ENCODE results near the gene ITPR2.

The ITPR2 gene

GRCh38 chr12:26711072-26711471 is 121.9 kb downstream of the ITPR2 start:
- in situ Hi-C loops (cut with MboI; ENCODE audit: low sequenced_read_pairs), result no loop called here

DNA sequence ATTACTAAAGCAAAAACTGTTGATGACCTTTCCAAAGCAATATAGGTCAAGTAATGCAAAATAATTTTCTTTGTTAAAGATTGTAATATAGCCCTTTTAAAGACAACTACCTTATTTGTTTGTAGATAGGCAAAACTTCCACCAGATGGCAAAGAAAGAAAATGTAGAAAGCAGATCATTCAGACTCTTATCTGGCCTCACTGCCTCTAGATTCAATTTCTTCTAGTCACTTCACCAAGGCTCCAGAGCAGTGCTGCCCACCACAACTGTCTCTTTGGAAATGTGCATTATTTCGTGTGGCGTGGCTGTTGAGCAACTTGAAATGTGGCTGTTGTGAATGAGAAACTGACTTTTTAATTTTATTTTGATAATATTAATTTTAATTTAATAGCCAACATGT is 127.1 kb downstream of the ITPR2 start:
- in situ Hi-C loops (cut with MboI; ENCODE audit: low sequenced_read_pairs), result no loop called here

DNA sequence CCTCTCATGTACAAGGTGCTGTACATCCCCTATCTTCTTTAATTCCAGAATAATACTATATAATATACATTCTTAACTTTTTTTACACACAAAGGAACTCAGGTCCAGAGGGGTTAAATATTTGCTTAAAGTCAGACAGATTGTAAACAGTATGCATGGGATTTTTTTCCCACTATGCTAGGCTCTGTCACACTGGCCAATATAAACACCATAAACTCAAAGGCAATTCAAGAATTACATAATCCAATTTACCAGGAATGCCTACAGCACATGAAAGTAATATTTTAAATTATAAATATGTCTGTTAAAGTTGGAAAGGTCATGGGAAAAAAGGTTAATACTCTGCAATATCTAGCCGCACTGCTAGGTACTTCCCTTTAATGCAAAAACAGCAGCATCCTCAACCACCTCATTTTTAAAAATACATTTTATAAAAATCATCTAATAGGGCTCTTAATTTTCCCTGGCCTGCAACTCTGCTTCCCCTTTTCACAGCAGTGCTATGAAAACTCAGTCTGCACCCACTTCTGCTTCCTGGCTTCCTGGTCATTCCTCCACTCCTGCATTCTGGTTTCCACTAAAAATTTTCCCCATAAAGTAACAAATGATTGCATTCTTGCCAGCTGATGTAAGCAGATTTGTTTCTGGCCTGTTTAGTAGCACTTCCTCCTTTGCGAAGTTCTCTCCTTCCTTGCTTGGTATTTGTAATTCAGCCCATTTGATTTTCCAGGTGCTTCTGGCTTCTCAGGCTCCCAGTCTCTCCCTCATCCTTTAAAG is 128.1 kb downstream of the ITPR2 start:
- in situ Hi-C loops (cut with MboI; ENCODE audit: low sequenced_read_pairs), result no loop called here

GRCh38 chr12:26704214-26704613 is 128.8 kb downstream of the ITPR2 start:
- in situ Hi-C loops (cut with MboI; ENCODE audit: low sequenced_read_pairs), result no loop called here

DNA sequence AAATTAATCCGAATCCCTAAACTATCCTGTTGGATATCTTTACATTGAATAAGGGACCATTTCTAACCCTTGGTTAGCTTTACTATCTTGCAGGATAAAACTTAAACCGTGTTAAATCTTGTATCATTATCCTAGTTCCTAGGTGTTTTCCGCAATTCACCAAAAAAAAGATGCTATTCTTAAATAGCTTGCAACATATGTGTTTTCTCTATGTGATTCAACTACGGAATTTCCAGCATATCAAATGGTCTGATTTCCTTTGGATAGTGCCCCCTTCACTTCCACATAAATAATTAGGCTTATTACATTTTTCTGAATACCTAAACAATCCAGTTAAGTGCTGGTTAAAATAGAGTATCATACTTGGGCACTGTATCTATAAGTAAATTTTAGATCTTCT is 130.3 kb downstream of the ITPR2 start:
- in situ Hi-C loops (cut with MboI; ENCODE audit: low sequenced_read_pairs), result no loop called here

DNA sequence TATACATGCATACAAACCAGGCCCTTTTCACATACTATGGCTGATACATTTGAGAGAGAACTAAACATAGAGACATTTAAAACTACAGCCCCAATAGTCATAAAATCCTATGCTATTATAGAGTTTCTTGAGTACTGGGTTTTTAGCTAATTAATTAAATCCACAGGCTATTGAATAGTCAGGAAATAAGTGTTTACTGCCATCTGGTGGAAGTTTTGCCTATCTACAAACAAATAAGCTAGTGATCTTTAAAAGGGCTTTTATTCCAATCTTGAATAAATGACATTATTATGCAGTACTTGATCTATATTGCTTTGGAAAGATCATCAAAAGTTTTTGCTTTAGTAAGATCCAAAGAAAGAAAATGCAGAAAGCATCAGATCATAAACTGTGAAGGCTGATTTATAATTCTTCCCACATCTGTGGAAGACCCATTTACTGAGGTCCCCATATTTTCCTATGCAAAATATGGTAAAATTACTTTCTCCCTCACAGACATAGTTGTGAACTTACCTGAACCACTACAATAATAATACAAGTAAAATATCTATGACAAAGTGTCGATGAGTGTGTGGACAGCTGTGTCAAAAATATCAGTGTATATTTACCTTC is 131.3 kb downstream of the ITPR2 start:
- in situ Hi-C loops (cut with MboI; ENCODE audit: low sequenced_read_pairs), result no loop called here

GRCh38 chr12:26700430-26700829 is 132.6 kb downstream of the ITPR2 start:
- in situ Hi-C loops (cut with MboI; ENCODE audit: low sequenced_read_pairs), result no loop called here

DNA sequence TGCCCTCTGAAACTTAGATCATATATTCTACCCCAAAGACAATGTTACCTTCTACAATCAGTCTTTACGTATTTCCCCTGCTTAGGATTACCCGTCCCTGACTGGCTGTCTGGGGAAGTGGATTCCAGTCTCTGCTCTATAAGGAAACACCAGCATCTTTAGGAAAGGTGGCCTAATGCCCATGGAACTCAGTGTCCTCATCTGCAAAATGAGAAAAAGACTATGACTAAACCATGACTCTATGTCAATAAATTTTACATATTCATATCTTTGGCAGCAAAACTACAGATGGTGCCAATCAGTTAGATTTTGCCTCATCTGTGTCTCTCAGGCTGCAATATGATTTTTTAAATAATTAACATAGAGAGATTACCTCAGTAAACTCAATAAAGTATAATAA is 133.8 kb downstream of the ITPR2 start:
- in situ Hi-C loops (cut with MboI; ENCODE audit: low sequenced_read_pairs), result no loop called here

DNA sequence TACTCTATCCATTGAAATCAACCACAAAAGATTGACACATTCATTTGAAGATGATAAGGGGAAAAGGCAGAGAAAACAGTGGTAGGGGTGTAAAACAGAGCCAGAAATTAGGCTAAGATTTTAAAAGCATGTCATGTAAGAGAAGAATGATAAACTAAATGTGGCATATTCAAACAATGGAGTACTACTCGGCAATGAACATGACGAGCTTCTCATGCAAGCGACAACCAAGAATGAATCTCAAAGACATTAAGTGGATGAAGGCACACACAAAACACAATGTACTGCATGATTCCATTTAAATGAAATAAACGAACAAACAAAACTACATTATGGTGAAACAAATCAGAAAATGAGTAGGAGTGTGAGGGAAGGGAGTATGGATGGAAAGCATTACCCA is 134.8 kb downstream of the ITPR2 start:
- in situ Hi-C loops (cut with MboI; ENCODE audit: low sequenced_read_pairs), result no loop called here

GRCh38 chr12:26697217-26697616 is 135.8 kb downstream of the ITPR2 start:
- in situ Hi-C loops (cut with MboI; ENCODE audit: low sequenced_read_pairs), result no loop called here

DNA sequence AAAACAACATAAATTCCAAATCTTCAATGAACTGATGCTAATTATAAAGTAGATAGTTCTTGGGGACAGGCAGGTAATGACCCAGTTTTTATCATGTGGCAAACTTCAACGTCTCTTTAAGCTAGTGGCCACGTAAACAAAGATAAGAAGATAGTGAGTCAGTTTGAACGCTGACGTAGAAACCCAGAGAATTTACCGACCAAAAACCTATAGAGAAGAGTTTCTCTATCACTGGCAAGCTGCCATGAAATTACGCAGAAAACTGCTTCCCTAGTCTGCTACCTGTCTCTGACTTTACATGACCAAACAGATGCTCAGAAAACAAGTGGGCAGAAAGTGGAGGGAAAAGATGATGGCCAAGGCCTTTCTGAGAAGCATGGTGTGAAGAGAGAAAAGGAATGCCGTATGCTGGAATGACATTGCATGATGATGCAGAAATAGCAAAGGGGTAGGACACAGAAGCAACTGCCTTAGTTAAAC is 136.3 kb downstream of the ITPR2 start:
- in situ Hi-C loops (cut with MboI; ENCODE audit: low sequenced_read_pairs), result no loop called here

DNA sequence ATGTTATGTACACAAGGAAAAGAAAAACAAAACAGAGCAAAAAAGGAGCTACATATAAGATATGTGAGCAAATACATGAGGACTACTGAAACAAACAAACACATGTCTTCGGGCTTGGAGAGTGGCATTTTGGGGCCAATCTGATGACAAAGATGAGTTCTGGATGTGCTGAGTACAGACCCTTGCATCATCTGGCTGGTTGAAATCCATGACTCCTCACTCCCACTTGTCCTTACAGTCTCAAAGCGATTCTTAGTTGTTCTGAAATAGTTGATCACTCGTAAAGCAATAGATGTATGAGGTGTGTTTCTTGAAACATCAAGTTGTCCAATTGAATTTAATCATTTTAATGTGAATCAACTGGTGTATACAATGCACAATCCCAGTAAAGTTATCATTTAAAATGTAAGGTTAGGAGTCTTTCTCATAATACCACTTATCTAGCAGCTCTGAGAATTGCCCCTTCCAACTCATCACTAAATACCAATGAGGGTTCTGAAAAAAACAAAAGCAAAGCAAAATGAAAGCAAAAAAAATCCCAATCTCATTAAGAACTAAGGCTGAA is 136.9 kb downstream of the ITPR2 start:
- in situ Hi-C loops (cut with MboI; ENCODE audit: low sequenced_read_pairs), result no loop called here

DNA sequence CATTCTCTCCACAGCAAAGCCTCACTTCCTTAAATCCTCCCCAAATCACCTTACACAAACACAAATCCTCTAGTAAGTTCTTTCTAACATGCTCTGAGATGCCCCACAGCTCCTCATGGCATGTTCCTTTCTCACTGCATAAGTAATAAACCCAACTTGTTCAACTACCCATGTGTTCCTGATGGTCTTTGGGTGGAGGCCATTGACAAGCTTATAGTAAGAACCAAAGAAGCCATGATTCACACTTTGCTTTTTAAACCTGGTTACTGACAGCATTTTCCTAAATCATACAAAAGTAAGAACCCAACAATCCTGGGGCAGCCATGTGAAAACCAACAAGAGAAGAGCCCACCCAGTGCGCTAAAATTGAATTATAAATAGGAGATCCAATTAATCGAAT is 138.6 kb downstream of the ITPR2 start:
- in situ Hi-C loops (cut with MboI; ENCODE audit: low sequenced_read_pairs), result no loop called here

DNA sequence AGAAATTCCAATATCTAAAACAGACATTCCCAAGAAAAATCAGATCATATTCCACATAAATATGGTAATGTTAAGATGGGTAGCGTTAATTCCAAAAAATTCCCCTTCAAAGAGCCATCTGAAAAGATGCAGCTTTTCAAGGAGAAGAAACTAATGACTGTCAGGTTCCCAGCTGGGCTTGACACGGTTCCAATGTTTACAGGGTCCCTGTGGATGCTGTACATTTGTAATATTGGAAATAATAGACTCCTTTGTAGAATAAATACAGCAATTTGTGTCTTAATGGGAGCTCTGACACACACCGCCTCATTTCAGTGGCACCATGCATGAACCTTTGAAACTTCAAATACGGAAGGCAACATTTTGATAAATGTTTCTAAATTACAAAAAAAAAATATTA is 140.6 kb downstream of the ITPR2 start:
- in situ Hi-C loops (cut with MboI; ENCODE audit: low sequenced_read_pairs), result no loop called here

GRCh38 chr12:26691234-26691970 is 141.6 kb downstream of the ITPR2 start:
- in situ Hi-C loops (cut with MboI; ENCODE audit: low sequenced_read_pairs), result no loop called here

DNA sequence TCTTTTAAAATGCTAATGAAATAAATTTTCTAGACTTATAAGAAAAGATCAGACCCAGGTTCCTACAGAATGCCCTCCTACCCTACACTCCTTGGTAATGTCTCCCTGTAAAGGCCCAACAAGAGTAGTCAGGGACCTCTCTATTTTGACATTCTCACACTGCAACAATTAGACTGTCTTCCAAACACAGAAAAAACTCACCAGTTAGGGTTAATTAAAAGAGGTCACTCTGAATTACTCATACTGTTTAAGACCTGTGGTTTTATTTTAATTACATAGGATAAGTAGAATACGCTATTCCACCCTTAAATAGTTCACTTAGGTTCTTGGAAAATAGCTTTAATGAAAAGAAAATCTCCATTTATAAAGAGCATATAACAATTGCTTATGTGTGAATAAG is 142.4 kb downstream of the ITPR2 start:
- in situ Hi-C loops (cut with MboI; ENCODE audit: low sequenced_read_pairs), result no loop called here

DNA sequence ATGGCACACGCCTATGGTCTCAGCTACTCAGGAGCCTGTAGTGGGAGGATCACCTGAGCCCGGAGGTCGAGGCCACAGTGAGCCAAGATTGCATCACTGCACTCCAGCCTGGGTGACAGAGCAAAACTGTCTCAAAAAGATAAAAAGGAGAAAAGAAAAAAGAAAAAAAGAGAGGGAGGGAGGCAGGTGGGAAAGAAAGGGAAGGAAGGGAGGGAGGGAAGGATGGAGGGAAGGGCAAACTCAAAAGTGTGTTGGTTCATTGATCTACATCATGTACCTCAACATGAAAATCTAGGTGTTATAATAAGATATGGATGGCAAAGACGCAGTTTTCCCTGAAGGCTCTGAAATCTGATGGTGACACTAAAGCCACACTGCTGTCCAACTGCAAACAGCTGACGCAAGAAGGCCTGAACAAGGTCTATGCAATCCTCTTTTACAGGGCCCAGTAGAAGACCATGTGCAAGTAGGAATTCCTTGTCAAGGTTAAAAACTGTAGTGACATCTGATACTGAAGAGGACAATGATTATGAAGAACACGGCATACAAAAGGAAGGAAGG is 143.6 kb downstream of the ITPR2 start:
- in situ Hi-C loops (cut with MboI; ENCODE audit: low sequenced_read_pairs), result no loop called here

GRCh38 chr12:26688344-26688904 is 144.6 kb downstream of the ITPR2 start:
- in situ Hi-C loops (cut with MboI; ENCODE audit: low sequenced_read_pairs), result no loop called here

GRCh38 chr12:26686408-26686807 is 146.6 kb downstream of the ITPR2 start:
- in situ Hi-C loops (cut with MboI; ENCODE audit: low sequenced_read_pairs), result no loop called here

DNA sequence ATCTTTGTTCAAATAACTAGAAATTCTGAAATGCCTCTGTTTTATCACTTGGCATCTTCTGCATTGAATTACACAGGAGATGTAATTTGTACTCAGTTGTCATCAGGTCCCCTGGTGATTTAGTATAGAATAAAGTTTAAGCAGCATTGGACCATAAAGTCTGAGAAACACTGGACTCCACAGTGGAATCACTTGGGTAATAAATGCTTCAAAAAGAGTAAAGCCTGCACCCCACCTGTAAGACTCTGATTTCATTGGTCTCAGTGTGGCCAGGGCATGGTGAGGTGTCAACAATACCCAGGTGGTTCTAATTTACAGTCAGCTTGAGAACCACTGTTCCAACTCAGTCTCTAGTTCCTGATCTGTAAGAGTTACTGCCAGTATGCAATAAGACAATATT is 148.9 kb downstream of the ITPR2 start:
- in situ Hi-C loops (cut with MboI; ENCODE audit: low sequenced_read_pairs), result no loop called here

DNA sequence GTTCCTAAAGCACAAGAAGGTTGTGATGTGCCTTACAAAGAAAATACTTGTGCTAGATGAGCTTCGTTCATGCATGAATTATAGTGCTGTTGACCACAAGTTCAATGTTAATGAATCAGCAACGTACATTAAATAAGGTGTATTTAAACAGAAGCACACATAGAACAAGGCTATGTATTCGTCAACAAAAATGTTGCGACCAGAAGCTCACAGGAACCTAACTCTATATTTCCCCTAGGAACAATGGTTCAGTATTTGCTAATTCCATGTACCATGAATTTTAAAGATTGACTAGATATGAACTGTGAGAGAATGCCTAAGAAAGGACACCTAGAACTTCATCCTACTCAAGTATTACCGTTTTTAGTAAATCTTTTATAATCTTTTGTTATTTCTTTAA is 149.6 kb downstream of the ITPR2 start:
- in situ Hi-C loops (cut with MboI; ENCODE audit: low sequenced_read_pairs), result no loop called here
